GM19324 (cell line): ENCODE measurements around the gene SNX27.

ENCODE experiments used
- ATAC-seq: cut with Tn5 transposase; IDR thresholded peaks from one replicate; pipeline ENCODE4 v1.9.1; 2021; ENCODE audit warnings: mild to moderate bottlenecking, moderate library complexity; ENCODE audit not compliant: unreplicated experiment, low FRiP score

SNX27 gene

DNA sequence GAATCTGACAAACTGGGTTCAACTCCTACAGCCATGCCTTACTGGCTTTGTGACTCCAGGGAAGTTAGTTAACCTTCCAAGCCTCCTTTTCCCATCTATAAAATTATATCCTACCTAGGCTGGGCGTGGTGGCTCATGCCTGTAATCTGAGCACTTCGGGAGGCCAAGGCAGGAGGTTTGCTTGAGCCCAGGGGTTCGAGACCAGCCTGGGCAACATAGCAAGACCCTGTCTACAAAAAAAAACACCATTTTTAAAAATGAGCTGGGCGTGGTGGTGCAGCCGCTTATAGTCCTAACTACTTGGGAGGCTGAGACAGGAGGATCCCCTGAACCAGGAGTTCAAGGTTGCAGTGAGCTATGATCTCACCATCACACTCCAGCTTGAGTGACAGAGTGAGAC, 89.7 kb downstream of the SNX27 start:
- ATAC-seq: no peak

DNA sequence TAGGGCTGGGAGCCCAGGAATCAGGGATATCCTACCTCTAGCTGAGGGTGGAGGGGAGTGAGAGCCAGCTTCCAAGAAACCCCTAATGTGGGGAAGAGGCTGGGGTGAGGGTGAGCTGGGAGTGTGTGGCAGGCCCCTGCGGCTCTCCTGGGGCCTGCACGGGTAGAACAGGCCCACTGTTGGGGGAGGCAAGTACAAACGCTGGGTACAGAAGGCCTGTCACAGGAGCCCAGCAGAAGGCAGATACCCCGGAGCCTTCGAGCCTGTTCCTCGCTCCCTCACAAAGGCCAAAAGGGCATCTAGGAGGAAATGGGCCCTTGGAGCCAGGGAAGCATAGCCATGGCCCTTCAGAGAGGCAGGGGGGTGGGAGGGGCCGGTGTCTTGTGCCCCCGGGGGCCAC, 91.1 kb downstream of the SNX27 start:
- no peak for ATAC-seq

DNA sequence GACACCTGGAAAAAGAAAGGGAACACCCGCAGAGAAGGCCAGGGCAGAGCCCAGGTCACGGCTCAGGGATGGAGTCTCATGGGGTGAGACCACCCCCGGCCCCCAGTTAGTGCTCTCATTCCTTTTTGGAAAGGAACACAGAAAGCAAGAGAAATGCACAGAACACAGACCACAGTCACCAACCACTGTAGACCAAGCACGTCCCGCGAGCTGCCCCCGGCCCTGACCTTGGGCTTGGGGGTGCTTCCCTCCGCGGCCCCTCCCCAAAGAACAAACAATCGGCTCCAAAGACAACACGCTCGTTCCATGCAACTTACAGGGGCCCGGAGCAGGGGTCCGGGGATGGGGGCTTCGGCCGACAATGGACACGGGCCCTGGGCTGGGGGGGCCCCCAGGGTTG, 92.0 kb downstream of the SNX27 start:
- ATAC-seq: no peak

DNA sequence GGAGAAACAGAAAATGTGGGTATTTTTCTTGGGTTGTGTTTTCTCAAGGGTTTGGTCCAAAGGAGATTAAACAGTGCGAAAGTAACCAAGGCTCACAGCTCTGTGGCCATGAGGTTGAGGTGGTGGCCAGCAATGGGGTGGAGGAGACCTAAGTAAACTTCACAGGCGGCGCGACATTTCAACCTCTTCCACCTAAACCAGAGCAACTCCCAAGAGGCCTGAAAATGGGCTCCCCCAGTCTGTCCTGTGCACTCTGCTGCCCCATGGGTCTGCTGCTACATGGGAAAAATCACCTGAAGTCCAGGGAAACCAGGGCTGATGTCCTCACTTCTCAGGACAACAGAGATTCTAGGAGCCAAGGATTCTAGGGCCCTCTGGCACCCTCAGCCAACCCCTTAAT, 92.4 kb downstream of the SNX27 start:
- no peak for ATAC-seq

DNA sequence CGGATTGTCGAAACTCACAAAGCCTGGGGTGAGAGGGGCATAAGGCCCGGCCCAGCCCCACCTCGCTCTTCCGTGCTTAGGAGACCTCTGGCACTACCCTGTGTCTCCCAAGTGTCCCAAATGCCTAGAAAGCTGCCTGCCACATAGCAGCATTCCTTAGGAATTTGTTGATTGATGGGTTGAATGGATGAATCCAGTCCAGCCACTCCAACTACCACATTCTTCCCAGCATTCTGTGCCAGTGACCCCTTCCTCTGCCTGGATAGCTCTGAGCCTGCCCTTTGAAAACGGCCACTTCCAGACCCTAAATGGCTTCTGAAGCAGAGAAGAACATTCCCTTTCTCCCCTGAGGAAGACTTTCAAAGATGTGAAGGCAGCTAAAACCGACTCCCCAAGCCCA, 93.3 kb downstream of the SNX27 start:
- no peak for ATAC-seq

DNA sequence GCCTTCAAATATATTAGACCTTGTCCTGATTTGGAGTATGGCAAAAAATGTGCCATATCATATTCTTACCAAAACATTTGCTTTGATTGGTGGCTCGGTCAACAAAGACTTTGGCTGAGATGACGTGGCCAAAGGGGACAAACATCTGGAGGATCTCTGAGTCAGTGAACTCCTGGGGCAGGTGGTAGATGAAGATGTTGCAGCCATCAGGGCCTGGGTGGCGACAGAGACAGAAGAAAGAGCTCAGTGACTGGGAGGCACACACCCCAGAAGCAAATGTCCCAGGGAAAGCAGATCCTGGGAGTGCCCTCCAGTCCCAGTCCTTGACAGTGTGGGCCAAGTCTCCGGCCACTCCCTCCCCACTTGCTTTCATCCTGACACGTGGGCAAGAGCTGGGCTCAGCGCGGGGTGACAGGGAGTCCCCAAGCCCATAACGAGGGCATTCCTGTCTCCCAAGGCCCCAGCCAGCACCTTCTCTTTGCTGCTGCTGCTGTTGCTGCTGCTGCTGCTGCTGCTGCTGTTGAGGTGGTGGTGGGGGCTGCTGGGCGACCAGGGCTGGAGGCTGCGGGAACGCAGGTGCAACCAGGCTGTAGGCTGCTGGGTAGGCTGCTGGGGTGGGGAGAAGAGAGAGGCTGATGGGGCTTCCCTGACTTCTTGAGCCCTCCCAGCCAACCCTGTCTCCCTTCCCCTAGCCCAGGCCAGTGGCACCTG, 94.1 kb downstream of the SNX27 start:
- ATAC-seq: no peak

DNA sequence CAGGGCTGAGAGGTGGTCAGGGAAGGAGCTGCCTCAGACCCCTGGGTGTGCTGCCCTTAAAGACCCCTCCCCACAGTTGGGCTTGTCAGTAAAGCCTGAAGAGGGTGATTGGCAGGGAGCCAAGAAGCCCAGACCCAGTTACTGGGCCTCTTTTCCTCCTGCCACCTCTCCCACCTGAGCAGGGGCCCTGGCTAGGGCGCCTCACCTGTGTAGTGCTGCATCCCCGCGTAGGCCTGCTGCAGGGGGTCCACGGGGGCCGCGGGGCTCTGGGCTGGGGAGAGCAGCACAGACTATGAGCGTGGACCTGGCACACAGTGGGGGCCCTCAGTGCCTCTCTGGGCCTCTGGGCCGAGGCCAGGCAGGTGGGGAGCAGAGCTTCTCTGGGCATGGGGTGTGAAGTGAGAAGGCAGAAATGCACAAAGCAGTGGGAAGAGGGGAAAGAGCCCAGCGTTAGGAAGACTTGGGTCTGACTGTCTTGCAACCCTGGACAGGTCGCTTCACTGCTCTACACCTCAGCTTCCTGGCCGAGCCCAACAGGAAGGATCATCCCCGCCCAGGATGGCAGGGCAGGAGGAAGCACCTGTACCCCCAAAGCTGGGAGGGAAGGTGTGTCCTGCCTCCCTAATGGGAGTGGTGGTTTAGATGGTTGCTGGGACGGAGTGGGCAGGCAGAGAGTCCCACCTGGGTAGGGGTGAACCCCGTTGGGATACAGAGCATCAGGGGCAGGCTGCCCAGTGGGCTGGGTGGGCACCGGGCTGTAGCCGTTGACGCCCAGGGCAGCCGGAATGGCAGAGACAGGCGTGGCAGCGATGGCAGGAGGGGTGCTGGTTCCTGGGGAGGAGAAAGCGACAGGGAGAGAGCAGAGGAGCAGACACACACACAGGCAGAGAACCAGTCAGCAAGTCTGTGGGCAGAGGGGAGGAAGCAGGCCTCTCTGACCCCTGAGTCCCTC, 94.9 kb downstream of the SNX27 start:
- ATAC-seq: no peak

DNA sequence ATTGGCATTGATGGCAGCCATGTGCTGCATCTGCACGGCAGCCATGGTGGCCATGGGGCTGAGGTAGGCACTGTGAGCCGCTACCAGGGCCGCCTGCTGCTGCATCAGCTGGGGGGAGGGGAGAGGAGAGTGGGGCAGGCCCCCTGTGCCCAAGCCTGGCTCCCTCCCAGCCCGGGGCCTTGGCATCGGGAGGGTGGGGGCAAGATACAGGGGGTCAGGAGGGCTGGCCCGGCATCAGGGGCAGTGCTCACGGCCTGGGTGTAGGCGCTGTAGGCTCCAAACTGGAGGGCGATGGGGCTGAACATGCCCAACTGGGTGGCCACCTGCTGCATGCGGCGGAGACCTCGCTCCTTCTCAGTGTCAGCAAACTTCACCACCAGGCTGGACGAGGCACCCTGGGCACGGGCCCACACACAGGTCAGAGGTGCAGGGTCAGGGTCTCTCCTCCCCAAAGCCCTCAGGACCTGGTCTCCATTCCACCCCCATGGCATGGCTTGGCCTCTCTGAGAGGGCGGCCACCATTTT, 95.8 kb downstream of the SNX27 start:
- no peak for ATAC-seq

DNA sequence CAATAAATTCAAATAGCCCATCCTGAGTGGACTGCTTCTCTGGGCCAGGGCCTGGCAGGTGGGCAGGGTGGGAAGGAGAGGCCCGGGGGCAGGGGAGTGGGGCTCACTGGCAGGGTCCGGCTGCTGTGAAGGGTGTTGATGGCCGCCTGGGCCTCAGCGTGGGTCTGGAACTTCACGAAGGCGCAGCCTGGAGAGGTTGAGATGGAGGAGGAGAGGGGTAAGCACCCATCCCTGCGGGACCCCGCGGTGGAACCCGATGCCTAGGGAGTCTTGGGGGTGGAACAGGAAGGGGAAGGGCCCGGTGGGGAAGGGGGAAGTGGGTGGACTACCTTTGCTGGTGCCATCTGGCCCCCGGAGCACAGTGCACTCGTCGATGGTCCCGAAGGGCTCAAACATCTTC, 97.0 kb downstream of the SNX27 start:
- no peak for ATAC-seq

DNA sequence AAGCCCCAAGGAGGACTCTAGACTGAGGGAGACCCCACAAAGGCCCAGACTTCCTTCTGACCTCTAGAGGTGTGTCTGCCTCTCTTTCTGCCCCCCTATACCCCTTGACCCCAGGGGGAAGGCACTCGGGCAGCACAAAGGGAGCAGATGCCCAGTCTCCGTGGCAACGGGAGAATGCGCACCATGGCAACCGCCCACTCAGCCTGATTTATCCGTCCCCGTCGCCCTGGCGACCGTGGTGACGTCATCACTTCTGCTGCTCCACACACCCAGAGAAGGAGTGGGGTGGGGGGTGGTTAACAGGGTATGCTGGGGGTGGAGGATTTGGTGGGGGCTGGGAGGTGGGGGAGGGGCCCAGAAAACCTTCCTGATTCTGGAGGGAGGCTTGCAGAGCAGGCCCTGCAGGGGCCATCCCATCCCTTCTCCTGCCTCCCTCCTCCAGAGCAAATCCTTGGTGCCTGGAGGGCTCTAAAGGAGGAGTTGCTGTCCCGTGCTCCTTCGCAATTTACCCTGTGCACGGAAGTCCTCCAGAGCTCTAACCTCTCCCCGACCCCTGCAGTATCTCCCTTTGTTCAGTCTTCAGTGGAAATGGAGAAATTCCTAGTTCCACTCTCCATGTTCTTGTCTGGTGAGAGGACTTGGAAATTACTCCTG, 98.5 kb downstream of the SNX27 start:
- ATAC-seq: no peak

DNA sequence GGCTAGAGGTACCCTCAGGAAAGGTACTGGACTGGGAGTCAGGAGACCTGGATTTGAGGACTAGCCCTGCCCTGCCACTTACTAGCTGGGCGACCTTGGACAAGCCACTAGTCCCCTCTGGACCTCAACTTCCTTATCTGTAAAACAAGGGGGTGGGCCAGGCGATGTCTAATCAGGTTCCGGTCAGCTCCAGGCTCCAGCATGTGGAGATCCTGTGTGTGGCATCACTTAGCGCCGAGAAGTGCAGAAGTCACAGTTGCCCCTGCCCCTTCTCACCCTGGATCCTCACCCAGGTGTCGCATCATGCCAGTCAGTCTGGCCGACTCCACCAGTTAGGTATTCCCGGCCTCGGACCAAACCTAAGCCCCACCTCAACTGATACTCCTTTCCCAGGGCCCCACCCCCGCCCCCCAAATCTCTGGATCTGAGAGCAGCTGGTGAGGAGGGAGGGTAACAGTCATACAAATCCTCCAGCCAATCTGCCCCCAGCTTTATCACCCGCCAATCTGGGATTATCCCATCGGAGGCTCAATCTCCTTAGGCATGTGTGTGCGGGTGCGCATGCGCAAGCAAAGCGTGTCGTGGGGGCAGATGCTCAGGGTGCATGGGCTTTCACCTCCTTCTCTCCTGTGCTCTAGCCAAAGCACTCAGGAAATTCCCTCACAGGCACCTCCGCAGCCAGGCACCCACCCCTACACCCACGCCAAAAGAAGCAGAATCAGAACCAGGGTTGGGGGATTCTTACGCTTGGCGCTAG, 99.4 kb downstream of the SNX27 start:
- ATAC-seq: no peak

DNA sequence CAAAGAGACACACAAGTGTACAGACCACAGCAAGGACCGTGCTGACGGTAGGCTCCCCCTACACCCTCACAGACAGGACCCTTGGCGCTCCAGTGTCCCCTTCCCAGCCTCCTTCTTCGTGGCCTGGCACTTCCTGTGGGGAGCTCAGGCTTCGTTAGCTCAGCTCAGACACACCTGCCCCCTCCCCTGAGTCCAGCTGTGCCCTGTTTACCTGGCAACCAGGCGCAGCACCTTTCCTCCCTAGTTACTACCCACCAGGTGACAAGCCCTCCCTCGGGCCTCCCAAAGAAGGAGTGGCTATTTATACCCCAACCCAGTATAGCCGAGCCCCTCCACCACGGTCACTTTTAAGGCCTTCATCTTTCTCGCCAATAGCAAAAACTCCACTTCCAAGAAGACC, 100.1 kb downstream of the SNX27 start:
- no peak for ATAC-seq

DNA sequence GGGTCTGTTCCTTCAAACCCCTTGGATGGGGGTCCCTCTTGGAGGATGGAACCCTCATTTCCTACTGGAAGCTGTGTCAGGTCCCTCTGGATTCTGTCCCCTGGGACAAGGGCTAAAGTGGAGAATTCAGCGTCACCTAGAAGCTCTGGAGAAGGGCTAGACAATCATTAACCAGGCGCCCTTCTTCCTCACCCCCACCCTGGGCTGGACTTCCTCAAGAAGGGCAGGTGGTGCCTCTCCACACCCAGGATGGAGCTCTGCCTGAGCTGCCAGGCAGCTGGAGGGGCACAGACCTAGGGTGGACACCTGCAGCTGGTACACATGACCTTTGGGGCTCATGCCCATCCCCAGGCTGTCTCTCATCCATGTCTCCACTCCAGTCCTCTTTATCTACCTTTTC, 101.2 kb downstream of the SNX27 start:
- ATAC-seq: no peak

DNA sequence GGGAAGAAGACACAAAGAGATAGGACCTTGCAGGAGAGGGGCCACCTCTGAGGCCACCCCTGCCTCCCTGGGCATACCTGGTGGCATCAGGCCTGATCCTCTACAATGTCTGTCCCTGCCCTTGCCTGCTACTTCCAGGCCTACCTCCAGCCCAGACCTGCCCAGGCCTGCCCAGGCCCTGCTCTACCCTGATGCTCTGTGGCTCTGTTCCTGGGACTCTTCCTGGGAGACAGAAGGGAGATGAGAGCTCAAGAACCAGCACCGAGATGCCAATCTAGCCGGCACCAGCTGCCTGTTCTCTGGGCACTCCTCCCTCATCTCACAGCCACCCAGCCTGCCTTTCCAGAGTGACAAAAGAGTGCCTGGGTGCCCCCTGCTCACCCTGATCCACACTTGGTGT, 102.0 kb downstream of the SNX27 start:
- ATAC-seq: no peak

DNA sequence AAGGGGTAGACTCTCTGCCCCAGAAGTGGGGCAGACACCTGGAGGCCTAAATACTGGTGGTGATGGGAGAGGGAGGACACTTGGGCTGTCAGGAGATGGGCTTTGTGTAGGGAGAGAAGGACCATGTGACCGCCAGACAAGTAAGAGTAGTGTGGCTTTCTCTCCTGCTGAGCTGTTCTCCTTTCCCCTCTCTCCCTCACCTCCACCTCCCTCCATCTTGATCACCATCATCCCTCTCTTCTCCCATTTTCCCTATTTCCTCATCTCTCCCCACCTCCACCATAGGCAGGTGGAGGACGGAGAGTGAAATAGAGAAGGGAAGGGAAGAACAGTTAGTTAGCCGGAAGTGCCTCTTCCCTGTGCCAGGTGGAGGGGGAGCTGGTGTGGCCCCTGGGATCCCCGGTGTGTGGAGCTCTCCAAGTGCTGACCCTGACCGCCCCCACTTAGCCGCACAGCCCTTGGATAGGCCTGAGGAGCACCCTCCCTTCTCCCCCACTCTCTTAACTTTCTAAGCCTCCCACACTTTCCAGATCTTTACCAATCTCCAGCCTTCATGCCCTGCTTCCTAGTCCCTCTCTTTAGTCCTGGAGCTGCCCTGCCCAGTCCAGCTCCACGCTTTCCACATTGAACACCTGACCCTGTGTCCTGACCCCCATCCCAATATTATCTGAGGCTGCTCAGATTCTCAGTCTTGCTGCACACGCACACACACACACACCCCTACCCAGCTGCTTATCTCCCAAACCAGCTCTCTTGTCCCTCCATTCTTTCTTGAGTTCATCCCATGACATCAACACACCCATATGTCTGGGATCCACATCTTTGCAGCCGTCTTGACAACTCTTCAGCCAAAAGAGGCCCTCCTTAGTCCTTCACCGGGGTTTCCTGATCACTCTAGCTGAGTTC, 103.2 kb downstream of the SNX27 start:
- no peak for ATAC-seq

DNA sequence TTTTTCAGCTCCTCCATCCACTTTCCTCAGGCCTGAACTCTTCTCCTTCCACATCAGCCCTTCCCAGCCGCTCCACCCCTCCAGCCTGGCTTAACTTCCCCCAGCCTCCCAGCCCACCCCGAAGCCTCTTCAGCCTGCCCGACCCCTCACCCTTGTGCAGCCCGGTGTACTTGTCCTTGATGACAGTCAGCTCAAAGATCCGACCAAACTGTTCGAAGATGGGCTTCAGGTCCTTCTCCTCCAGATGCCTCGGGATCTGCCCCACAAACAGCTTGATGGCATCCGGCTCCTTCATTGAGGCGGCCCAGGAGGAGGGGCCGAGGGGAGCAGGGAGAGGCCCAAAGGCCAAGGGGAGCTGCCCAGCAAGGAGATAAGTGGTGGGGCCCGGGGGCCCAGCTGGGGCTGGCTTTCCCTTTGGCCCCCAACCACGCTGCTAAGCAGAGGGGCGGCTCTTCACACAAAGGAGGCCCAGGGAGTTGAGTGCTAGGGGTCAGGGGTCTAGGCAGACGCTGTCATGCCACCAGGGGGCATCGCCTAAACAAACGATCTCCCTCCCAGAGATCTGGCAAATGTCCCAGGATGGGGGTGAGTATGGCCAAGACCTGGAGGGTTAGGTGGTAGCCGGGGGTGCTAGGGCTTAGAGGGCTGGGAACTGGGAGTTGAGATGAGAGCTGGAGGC, 104.0 kb downstream of the SNX27 start:
- no peak for ATAC-seq

DNA sequence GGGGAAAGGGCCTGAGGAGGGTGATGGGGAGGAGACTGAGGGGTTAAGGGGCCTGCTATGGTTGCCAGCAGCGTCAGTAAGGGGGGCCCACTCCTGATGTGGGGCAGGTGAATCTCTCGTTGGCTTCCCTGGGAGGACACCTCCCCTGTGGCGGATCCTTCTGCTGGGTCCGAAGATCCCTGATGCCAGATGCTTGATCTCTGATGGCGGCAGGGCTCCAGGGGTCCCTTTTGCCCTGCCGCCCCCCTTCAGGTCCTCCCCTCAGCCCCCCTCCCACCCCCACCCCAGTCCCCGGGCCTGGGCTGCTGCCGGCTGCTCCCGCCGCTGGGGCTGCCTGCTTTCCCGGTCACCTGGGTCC, 104.5 kb downstream of the SNX27 start:
- ATAC-seq: no peak

DNA sequence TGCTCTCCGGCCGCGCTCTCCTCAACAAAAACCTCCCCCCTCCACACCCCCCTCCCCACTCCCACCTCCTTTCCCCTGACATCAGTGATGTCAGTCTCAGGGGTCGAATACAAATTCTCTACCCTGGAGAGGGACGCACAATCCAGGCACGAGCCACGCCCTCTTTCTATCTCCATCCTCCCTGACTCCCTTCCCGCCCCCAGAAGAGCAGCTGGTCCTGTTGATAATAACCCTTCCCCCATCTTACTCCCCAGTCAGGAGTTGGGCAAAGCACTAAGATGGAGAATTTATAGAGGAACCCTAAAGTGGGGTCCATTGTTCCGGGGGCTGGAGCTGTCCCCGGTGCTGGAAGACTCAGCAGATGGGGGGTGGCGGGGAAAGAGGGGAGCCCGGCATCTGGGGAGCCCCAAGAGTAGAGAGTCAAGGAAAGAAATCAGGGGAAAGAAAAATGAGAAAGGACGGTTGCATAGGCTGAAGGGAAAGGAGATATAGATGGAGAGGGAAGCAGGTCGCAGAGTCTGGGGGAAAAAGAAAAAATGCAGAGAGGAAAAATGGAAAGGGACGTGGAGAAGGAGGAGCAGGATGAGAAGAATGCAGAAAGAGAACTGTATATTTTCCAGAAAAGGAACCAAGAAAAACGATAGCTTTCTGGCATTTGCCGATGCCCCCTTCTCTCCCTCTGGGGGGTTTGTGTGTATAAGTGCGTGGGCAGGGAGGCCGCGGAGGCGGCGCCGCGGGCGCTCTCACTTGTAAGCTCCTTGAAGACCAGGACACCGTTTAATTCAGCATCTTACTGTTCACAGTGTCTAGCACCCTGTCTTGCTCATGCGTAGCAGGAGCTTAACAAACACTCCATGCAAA, 105.2 kb downstream of the SNX27 start, which contains the start of gene CELF3:
Gene CELF3 (minus strand): TSS at position 33 of the 861 bp plus-strand sequence. CDS start 783 bp downstream, outside the sequence.
- no peak for ATAC-seq
